Measurements from ENCODE around the gene SDHA. TPM values are rescaled to one million over a fixed set of nuclear protein-coding genes. Genes with fewer than 3 reads are reported as not detected.
"Not testable (repeated sequence)": the region's sequence is repeated elsewhere in the genome, so short reads cannot be mapped to it uniquely, and the experiment has no call there.

The SDHA gene
- total RNA-seq, 1 experiment from 2014 or later, result 163 TPM

GRCh38 chr5:252546-252945 is 34.4 kb downstream of the SDHA start:
- H3K4me1 ChIP-seq (ENCODE audit: insufficient read depth, low read length), result peaks cover 19% of the 10 kb centered on the region
- H3F3A ChIP-seq (ENCODE audit: low read length, unreplicated experiment), result no peaks in the 10 kb centered on the region
- no peaks in the 10 kb centered on the region for H3K27me3 ChIP-seq (ENCODE audit: low read length)
- H4K20me1 ChIP-seq (ENCODE audit: low read length), result no peaks in the 10 kb centered on the region
- H3K36me3 ChIP-seq (ENCODE audit: low read depth, low read length), result peaks cover 34% of the 10 kb centered on the region
- H3K9me2 ChIP-seq (replicated peaks; ENCODE audit: low read length), result no peaks in the 10 kb centered on the region
- ChIA-PET POLR2A (ENCODE audit: unreplicated experiment) (no interaction called here), CTCF (no interaction called here)
- peak overlapping the region; percentile 65 for H3K4me2 ChIP-seq (ENCODE audit: low read length)
- H2AFZ ChIP-seq (ENCODE audit: low read length), result peak overlapping the region; percentile 14; the same call in 1 of the 2 replicates
- TF ChIP-seq EZH2phosphoT487 (IDR thresholded peaks at IDR 0.05; ENCODE audit: borderline replicate concordance, low read length) (no peak), EZH2 (IDR thresholded peaks at IDR 0.05; ENCODE audit: low read length, unreplicated experiment) (no peak)
- TF ChIP-seq, protein P1, sequence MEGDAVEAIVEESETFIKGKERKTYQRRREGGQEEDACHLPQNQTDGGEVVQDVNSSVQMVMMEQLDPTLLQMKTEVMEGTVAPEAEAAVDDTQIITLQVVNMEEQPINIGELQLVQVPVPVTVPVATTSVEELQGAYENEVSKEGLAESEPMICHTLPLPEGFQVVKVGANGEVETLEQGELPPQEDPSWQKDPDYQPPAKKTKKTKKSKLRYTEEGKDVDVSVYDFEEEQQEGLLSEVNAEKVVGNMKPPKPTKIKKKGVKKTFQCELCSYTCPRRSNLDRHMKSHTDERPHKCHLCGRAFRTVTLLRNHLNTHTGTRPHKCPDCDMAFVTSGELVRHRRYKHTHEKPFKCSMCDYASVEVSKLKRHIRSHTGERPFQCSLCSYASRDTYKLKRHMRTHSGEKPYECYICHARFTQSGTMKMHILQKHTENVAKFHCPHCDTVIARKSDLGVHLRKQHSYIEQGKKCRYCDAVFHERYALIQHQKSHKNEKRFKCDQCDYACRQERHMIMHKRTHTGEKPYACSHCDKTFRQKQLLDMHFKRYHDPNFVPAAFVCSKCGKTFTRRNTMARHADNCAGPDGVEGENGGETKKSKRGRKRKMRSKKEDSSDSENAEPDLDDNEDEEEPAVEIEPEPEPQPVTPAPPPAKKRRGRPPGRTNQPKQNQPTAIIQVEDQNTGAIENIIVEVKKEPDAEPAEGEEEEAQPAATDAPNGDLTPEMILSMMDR (conservative IDR thresholded peaks at IDR 0.05; ENCODE audit: low read depth, low read length), result no peak
- no TSS peak for BruUV-seq (replicated peaks)
- DNase-seq, result peak; percentile 87
- intact Hi-C loops (cut with micrococcal nuclease), result no loop called here
- H3K79me2 ChIP-seq (ENCODE audit: low read length), result no peaks in the 10 kb centered on the region
- H3K9ac ChIP-seq (ENCODE audit: low read length), result peak overlapping the region; percentile 45
- no peaks in the 10 kb centered on the region for H3K9me3 ChIP-seq (ENCODE audit: low read length)
- H3K27ac ChIP-seq (ENCODE audit: low read length), result peak overlapping the region; percentile 91
- peak overlapping the region; percentile 18; the same call in 1 of the 2 replicates for H3K4me3 ChIP-seq (ENCODE audit: low read length)
- ATAC-seq, result peak; percentile 84

DNA sequence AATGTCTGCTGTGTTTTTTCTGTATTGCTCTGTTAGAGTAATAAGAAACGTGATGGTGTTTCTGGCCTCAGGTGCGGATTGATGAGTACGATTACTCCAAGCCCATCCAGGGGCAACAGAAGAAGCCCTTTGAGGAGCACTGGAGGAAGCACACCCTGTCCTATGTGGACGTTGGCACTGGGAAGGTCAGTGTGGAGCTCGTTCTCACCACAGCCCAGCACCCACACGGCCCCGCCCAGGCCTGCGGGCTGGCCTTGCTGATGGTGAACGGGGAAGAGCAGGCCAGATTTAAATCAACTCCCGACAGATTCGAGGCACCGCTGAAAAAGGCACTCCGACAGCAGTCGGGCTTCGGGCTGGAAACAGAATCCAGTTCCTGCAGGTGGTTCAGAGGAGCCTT is 36.2 kb downstream of the SDHA start:
- H3K9me3 ChIP-seq (ENCODE audit: low read length); ATAC-seq; intact Hi-C loops (cut with micrococcal nuclease); H3K9ac ChIP-seq (ENCODE audit: low read length); H3K9me2 ChIP-seq (replicated peaks; ENCODE audit: low read length); H3K4me2 ChIP-seq (ENCODE audit: low read length); H4K20me1 ChIP-seq (ENCODE audit: low read length); H3F3A ChIP-seq (ENCODE audit: low read length, unreplicated experiment); H3K4me3 ChIP-seq (ENCODE audit: low read length); H3K79me2 ChIP-seq (ENCODE audit: low read length); H3K27me3 ChIP-seq (ENCODE audit: low read length); H2AFZ ChIP-seq (ENCODE audit: low read length); H3K27ac ChIP-seq (ENCODE audit: low read length); DNase-seq; POLR2A ChIA-PET (ENCODE audit: unreplicated experiment); BruUV-seq (replicated peaks); CTCF ChIA-PET: not testable (repeated sequence)
- peaks cover 23% of the 10 kb centered on the region for H3K36me3 ChIP-seq (ENCODE audit: low read depth, low read length)
- H3K4me1 ChIP-seq (ENCODE audit: insufficient read depth, low read length), result peaks cover 19% of the 10 kb centered on the region

- H3K4me2 ChIP-seq (ENCODE audit: low read length); H2AFZ ChIP-seq (ENCODE audit: low read length); intact Hi-C loops (cut with micrococcal nuclease); DNase-seq; H3F3A ChIP-seq (ENCODE audit: low read length, unreplicated experiment); POLR2A ChIA-PET (ENCODE audit: unreplicated experiment); H3K27me3 ChIP-seq (ENCODE audit: low read length); CTCF ChIA-PET; H3K9me2 ChIP-seq (replicated peaks; ENCODE audit: low read length); H3K4me3 ChIP-seq (ENCODE audit: low read length); H4K20me1 ChIP-seq (ENCODE audit: low read length); BruUV-seq (replicated peaks); H3K27ac ChIP-seq (ENCODE audit: low read length); H3K9me3 ChIP-seq (ENCODE audit: low read length); H3K79me2 ChIP-seq (ENCODE audit: low read length); H3K9ac ChIP-seq (ENCODE audit: low read length); ATAC-seq: not testable (repeated sequence)
- Histone ChIP-seq H3K36me3 (ENCODE audit: low read depth, low read length) (peaks cover 21% of the 10 kb centered on the region), H3K4me1 (ENCODE audit: insufficient read depth, low read length) (peaks cover 19% of the 10 kb centered on the region)
Measured at GRCh38 chr5:255116-255515, 37.0 kb downstream of the SDHA start.

- CTCF ChIA-PET, result not testable (repeated sequence)
Measured at GRCh38 chr5:256347-256746, 38.2 kb downstream of the SDHA start.

More at GRCh38 chr5:256347-256746, 38.2 kb downstream of the SDHA start:
- H3K4me2 ChIP-seq (ENCODE audit: low read length); H3K27me3 ChIP-seq (ENCODE audit: low read length); POLR2A ChIA-PET (ENCODE audit: unreplicated experiment); H3F3A ChIP-seq (ENCODE audit: low read length, unreplicated experiment); BruUV-seq (replicated peaks); H3K9me2 ChIP-seq (replicated peaks; ENCODE audit: low read length); H3K9me3 ChIP-seq (ENCODE audit: low read length); H4K20me1 ChIP-seq (ENCODE audit: low read length); DNase-seq; H2AFZ ChIP-seq (ENCODE audit: low read length); ATAC-seq; H3K9ac ChIP-seq (ENCODE audit: low read length); H3K27ac ChIP-seq (ENCODE audit: low read length); intact Hi-C loops (cut with micrococcal nuclease); H3K79me2 ChIP-seq (ENCODE audit: low read length); H3K4me3 ChIP-seq (ENCODE audit: low read length): not testable (repeated sequence)
- H3K4me1 ChIP-seq (ENCODE audit: insufficient read depth, low read length), result peaks cover 16% of the 10 kb centered on the region
- peaks cover 21% of the 10 kb centered on the region for H3K36me3 ChIP-seq (ENCODE audit: low read depth, low read length)
